NCI-H82 (cell line): ENCODE measurements around the gene GOLGA6L6.
"Not testable (repeated sequence)": the region's sequence is repeated elsewhere in the genome, so short reads cannot be mapped to it uniquely, and the experiment has no call there.

Source experiments
- DNase-seq: peaks from one replicate; lab custom pipeline; 2025; lab: John Stamatoyannopoulos, UW

Gene GOLGA6L6

GRCh38 chr15:20541700-20542099 is at the start of gene GOLGA6L6:
Gene GOLGA6L6 (minus strand): TSS chr15:20541800. CDS start chr15:20541709, 91 bp downstream.
- not testable (repeated sequence) for DNase-seq

GRCh38 chr15:20590069-20590468 is 48.5 kb upstream of the GOLGA6L6 start:
- not testable (repeated sequence) for DNase-seq

- DNase-seq, result not testable (repeated sequence)
Measured at GRCh38 chr15:20586821-20587220, 45.2 kb upstream of the GOLGA6L6 start.

- DNase-seq, result not testable (repeated sequence)
Measured at GRCh38 chr15:20582726-20583115, 41.1 kb upstream of the GOLGA6L6 start.

GRCh38 chr15:20582109-20582725 is 40.6 kb upstream of the GOLGA6L6 start:
- not testable (repeated sequence) for DNase-seq

GRCh38 chr15:20581261-20582108 is 39.9 kb upstream of the GOLGA6L6 start:
- not testable (repeated sequence) for DNase-seq

GRCh38 chr15:20579662-20580061 is 38.1 kb upstream of the GOLGA6L6 start:
- not testable (repeated sequence) for DNase-seq

- not testable (repeated sequence) for DNase-seq
Measured at GRCh38 chr15:20551289-20551688, 9.7 kb upstream of the GOLGA6L6 start.

GRCh38 chr15:20505926-20506658 is 35.5 kb downstream of the GOLGA6L6 start:
- DNase-seq, result not testable (repeated sequence)

GRCh38 chr15:20502839-20503238 is 38.8 kb downstream of the GOLGA6L6 start:
- not testable (repeated sequence) for DNase-seq

GRCh38 chr15:20501512-20502222 is 39.9 kb downstream of the GOLGA6L6 start:
- DNase-seq, result not testable (repeated sequence)

- not testable (repeated sequence) for DNase-seq
Measured at GRCh38 chr15:20497781-20498180, 43.8 kb downstream of the GOLGA6L6 start.

GRCh38 chr15:20493035-20493434 is 48.6 kb downstream of the GOLGA6L6 start:
- not testable (repeated sequence) for DNase-seq

- not testable (repeated sequence) for DNase-seq
Measured at GRCh38 chr15:20492598-20492997, 49.0 kb downstream of the GOLGA6L6 start.

- DNase-seq, result not testable (repeated sequence)
Measured at GRCh38 chr15:20489320-20489719, 52.3 kb downstream of the GOLGA6L6 start.
